ENCODE results near the gene DDIAS.
"Not testable (repeated sequence)": the region's sequence is repeated elsewhere in the genome, so short reads cannot be mapped to it uniquely, and the experiment has no call there.

Gene DDIAS

GRCh38 chr11:82924522-82925224 is 23.1 kb downstream of the DDIAS start:
- no peak for DNase-seq

GRCh38 chr11:82927264-82927880 is 25.8 kb downstream of the DDIAS start:
- DNase-seq = peak; percentile 77

GRCh38 chr11:82929121-82929520 is 27.6 kb downstream of the DDIAS start:
- DNase-seq = no peak

GRCh38 chr11:82930229-82930628 is 28.7 kb downstream of the DDIAS start:
- DNase-seq = no peak

GRCh38 chr11:82930734-82931133 is 29.2 kb downstream of the DDIAS start:
- no peak for DNase-seq

GRCh38 chr11:82932564-82932963 is 31.0 kb downstream of the DDIAS start:
- no peak for DNase-seq

GRCh38 chr11:82936261-82936660 is 34.7 kb downstream of the DDIAS start:
- DNase-seq = no peak

- DNase-seq = no peak
Observed at GRCh38 chr11:82937554-82937953, 36.0 kb downstream of the DDIAS start.

GRCh38 chr11:82939456-82939855 is 37.9 kb downstream of the DDIAS start:
- DNase-seq = no peak

- DNase-seq = no peak
Observed at GRCh38 chr11:82942376-82942775, 40.8 kb downstream of the DDIAS start.

GRCh38 chr11:82943430-82943829 is 41.9 kb downstream of the DDIAS start:
- not testable (repeated sequence) for DNase-seq

GRCh38 chr11:82944198-82944597 is 42.7 kb downstream of the DDIAS start:
- DNase-seq = no peak

- not testable (repeated sequence) for DNase-seq
Observed at GRCh38 chr11:82945041-82945440, 43.5 kb downstream of the DDIAS start.

- DNase-seq = no peak
Observed at GRCh38 chr11:82945682-82946081, 44.1 kb downstream of the DDIAS start.

GRCh38 chr11:82949352-82949751 is 47.8 kb downstream of the DDIAS start:
- no peak for DNase-seq

GRCh38 chr11:82950502-82950901 is 49.0 kb downstream of the DDIAS start:
- DNase-seq = not testable (repeated sequence)

- peak; percentile 56 for DNase-seq
Observed at GRCh38 chr11:82955736-82956453, 54.4 kb downstream of the DDIAS start.

GRCh38 chr11:82959987-82960778 is 58.6 kb downstream of the DDIAS start:
- DNase-seq = no peak

GRCh38 chr11:82960779-82961143 is 59.2 kb downstream of the DDIAS start:
- DNase-seq = no peak

GRCh38 chr11:82962021-82962420 is 60.5 kb downstream of the DDIAS start:
- not testable (repeated sequence) for DNase-seq

GRCh38 chr11:82967381-82967780 is 65.8 kb downstream of the DDIAS start:
- DNase-seq = no peak

GRCh38 chr11:82969811-82970210 is 68.3 kb downstream of the DDIAS start:
- DNase-seq = no peak

- not testable (repeated sequence) for DNase-seq
Observed at GRCh38 chr11:82970507-82971083, 69.1 kb downstream of the DDIAS start.

Data from NCI-H510A treated with DMSO at 0.1 percent for 48 hours (cell line).